Endothelial cell of umbilical vein (primary cell): Measurements from ENCODE around the gene CPOX. TPM values are rescaled to one million over a fixed set of nuclear protein-coding genes. Genes with fewer than 3 reads are reported as not detected.

Source experiments
- BruUV-seq: library from RNA; stranded (reverse); fragments of 400-500 nt; replicated peaks from 2 replicates; lab custom pipeline; 2021; lab: Mats Ljungman, UMichigan
- CTCF ChIA-PET: fragments of 300-600, 350-600 bp; sonication (Branson Sonifier 250); formaldehyde crosslinking; loops from one replicate; lab custom pipeline; 2021; ENCODE audit warnings: antibody characterized with exemption, inconsistent platforms; lab: Charles Lee
- POLR2A ChIA-PET: fragments of 300-600, 350-600 bp; sonication (Branson Sonifier 250); formaldehyde crosslinking; loops from one replicate; lab custom pipeline; 2021; ENCODE audit warnings: antibody characterized with exemption, inconsistent platforms; lab: Charles Lee
- DNase-seq: peaks from one replicate; pipeline ENCODE4 v3.0.0-alpha.2; 2011; ENCODE audit warnings: low read depth, low spot score
- FAIRE-seq: peaks from 2 replicates; lab custom pipeline; 2011; peaks lifted over from hg19 to GRCh38; lab: Jason Lieb, UNC
- H2AFZ ChIP-seq: 2 replicates; pipeline ENCODE4 v1.6.0; 2012; ENCODE audit warnings: low read depth, low read length, control low read depth, inconsistent platforms
- H3K27ac ChIP-seq: 2 replicates; pipeline ENCODE4 v1.5.1; 2011; ENCODE audit warnings: low read depth, mild to moderate bottlenecking, control low read depth, low read length, moderate library complexity; ENCODE audit not compliant: insufficient read depth
- H3K27me3 ChIP-seq, 2 experiments: 2 replicates each; pipeline versions ENCODE4 v1.6.0 to v1.6.1; 2011; ENCODE audit warnings: low read length in 2 of 2, mixed read lengths in 1 of 2; ENCODE audit not compliant: control insufficient read depth in 2 of 2, insufficient read depth in 2 of 2
- H3K36me3 ChIP-seq, 2 experiments: 2 replicates in 1 of 2; 3 replicates in 1 of 2; pipeline ENCODE4 v1.5.1; 2011; ENCODE audit warnings: low read length in 2 of 2, mild to moderate bottlenecking in 1 of 2, moderate library complexity in 1 of 2; ENCODE audit not compliant: control insufficient read depth in 2 of 2, insufficient read depth in 2 of 2; ENCODE audit errors: extremely low read depth in 1 of 2
- H3K4me1 ChIP-seq: 3 replicates; pipeline ENCODE4 v1.5.1; 2011; ENCODE audit warnings: mild to moderate bottlenecking, low read length; ENCODE audit not compliant: control insufficient read depth, insufficient read depth; ENCODE audit errors: extremely low read depth
- H3K4me2 ChIP-seq: 2 replicates; pipeline ENCODE4 v1.6.1; 2011; ENCODE audit warnings: low read length, control low read depth, mixed read lengths; ENCODE audit not compliant: insufficient read depth
- H3K4me3 ChIP-seq, 3 experiments: fragments of 200-600 bp in 1 of 3; sonication (generic), shearing (Covaris generic) in 1 of 3; replicated peaks in 1 of 3; 2 replicates each; pipeline ENCODE4 v1.5.1; 2011 to 2016; ENCODE audit warnings: control low read depth in 3 of 3, low read length in 3 of 3, mild to moderate bottlenecking in 2 of 3, inconsistent platforms in 1 of 3, low read depth in 1 of 3, moderate library complexity in 1 of 3; ENCODE audit not compliant: insufficient read depth in 1 of 3
- H3K79me2 ChIP-seq: 2 replicates; pipeline ENCODE4 v1.6.0; 2012; ENCODE audit warnings: low read length, inconsistent platforms; ENCODE audit not compliant: control insufficient read depth, insufficient read depth
- H3K9ac ChIP-seq: replicated peaks from 2 replicates; pipeline ENCODE3; 2011; ENCODE audit warnings: low read length, control low read depth; ENCODE audit not compliant: insufficient read depth; ENCODE audit errors: extremely low read depth
- H3K9me1 ChIP-seq: replicated peaks from 3 replicates; pipeline ENCODE4 v1.6.0; 2011; ENCODE audit warnings: mild to moderate bottlenecking, low read length; ENCODE audit not compliant: control insufficient read depth, insufficient read depth; ENCODE audit errors: extremely low read depth
- H3K9me3 ChIP-seq: replicated peaks from 2 replicates; pipeline ENCODE4 v1.5.1; 2012; ENCODE audit warnings: low read length, inconsistent platforms; ENCODE audit not compliant: control insufficient read depth, insufficient read depth
- H4K20me1 ChIP-seq: replicated peaks from 2 replicates; pipeline ENCODE3; 2011; ENCODE audit warnings: mild to moderate bottlenecking, low read length; ENCODE audit not compliant: control insufficient read depth, insufficient read depth; ENCODE audit errors: extremely low read depth
- CTCF ChIP-seq, 2 donors: IDR thresholded peaks; 1 replicate in 1 of 2; 2 replicates in 1 of 2; pipeline ENCODE4 v1.5.1; 2011; ENCODE audit warnings: low read length in 2 of 2, mild to moderate bottlenecking in 2 of 2, moderate library complexity in 2 of 2, control low read depth in 1 of 2, inconsistent platforms in 1 of 2, low read depth in 1 of 2; ENCODE audit not compliant: insufficient read depth in 1 of 2; ENCODE audit errors: extremely low read depth in 1 of 2
- EZH2 ChIP-seq: IDR thresholded peaks from 2 replicates; pipeline ENCODE4 v1.6.1; 2012; ENCODE audit warnings: borderline replicate concordance, low read depth, mild to moderate bottlenecking, moderate library complexity, low read length, inconsistent platforms; ENCODE audit not compliant: severe bottlenecking
- FOS ChIP-seq: IDR thresholded peaks from 2 replicates; pipeline ENCODE4 v1.6.1; 2011; ENCODE audit warnings: mild to moderate bottlenecking, low read length, moderate library complexity, borderline replicate concordance; ENCODE audit not compliant: insufficient read depth
- GATA2 ChIP-seq: IDR thresholded peaks from 2 replicates; pipeline ENCODE4 v1.7.0; 2011; ENCODE audit warnings: low read depth, mild to moderate bottlenecking, moderate library complexity, mixed read lengths, low read length; ENCODE audit not compliant: insufficient read length, insufficient read depth
- JUN ChIP-seq: IDR thresholded peaks from 2 replicates; pipeline ENCODE4 v1.6.1; 2011; ENCODE audit warnings: borderline replicate concordance, low read depth; ENCODE audit not compliant: insufficient read length, insufficient read depth
- MAX ChIP-seq: IDR thresholded peaks from 2 replicates; pipeline ENCODE4 v1.6.1; 2011; ENCODE audit not compliant: insufficient read depth, insufficient read length
- MYC ChIP-seq: IDR thresholded peaks from one replicate; pipeline ENCODE4 v1.6.1; 2011; ENCODE audit warnings: mild to moderate bottlenecking, low read depth, low read length
- POLR2A ChIP-seq: IDR thresholded peaks from 2 replicates; pipeline ENCODE4 v1.6.1; 2012; ENCODE audit warnings: low read depth, mild to moderate bottlenecking, control low read depth, low read length
- POLR2AphosphoS5 ChIP-seq: IDR thresholded peaks from 2 replicates; pipeline ENCODE4 v1.6.1; 2012; ENCODE audit warnings: low read depth, mild to moderate bottlenecking, control low read depth, low read length, moderate library complexity; ENCODE audit not compliant: insufficient read depth
- dilution Hi-C: fragments of 300-500 bp; cut with MboI; formaldehyde crosslinking; loops from one replicate; pipeline ENCODE4 v1.15.0; 2019; ENCODE audit warnings: low sequenced_read_pairs; ENCODE audit not compliant: extremely low pct_ligation_motif_present
- intact Hi-C: fragments of 100-400 bp; cut with micrococcal nuclease; formaldehyde crosslinking; loops from one replicate; pipeline ENCODE4 v1.10.0; 2022
- polyA plus RNA-seq, 4 experiments: library from polyadenylated mRNA; depleted of rRNA in 3 of 4; stranded (reverse) in 3 of 4; unstranded in 1 of 4; fragments of >200 nt; gene quantifications; 2 replicates each; pipeline versions ENCODE4 v1.2.1 to v1.2.3, GENCODE V29; 2011 to 2012; ENCODE audit warnings: missing spikeins in 1 of 4
- total RNA-seq: library from RNA; stranded (reverse); gene quantifications from 2 replicates; pipeline ENCODE4 v1.2.3, GENCODE V29; 2021

CPOX gene
- total and polyA plus RNA-seq, 2 donors (not counting 3 experiments of a cell fraction or from before 2014, with no cell fraction given), result 12.3 to 24.5 TPM

GRCh38 chr3:98553753-98554152 is 39.7 kb downstream of the CPOX start:
- intact Hi-C loops (no loop called here), dilution Hi-C loops (no loop called here)
- Histone ChIP-seq H4K20me1 (no peaks in the 10 kb centered on the region), H3K9ac (no peak overlapping the region), H3K27me3 (peaks cover 30 to 60% of the 10 kb centered on the region in 2 experiments), H3K36me3 (no peaks in the 10 kb centered on the region), H3K4me1 (no peaks in the 10 kb centered on the region), H3K79me2 (no peaks in the 10 kb centered on the region), H3K9me3 (no peaks in the 10 kb centered on the region), H3K9me1 (no peaks in the 10 kb centered on the region), H3K27ac (no peak overlapping the region), H2AFZ (no peak overlapping the region), H3K4me3 (no peak overlapping the region), H3K4me2 (no peak overlapping the region)
- CTCF ChIA-PET, result no interaction called here
- TF ChIP-seq EZH2 (no peak), POLR2A (no peak), POLR2AphosphoS5 (no peak), CTCF (IDR thresholded peaks at IDR 0.05; ENCODE audit: extremely low read depth in 1 of 2, insufficient read depth in 1 of 2, low read depth in 1 of 2, low read length in 2 of 2) (no peak), JUN (no peak), MYC (no peak), GATA2 (no peak), FOS (no peak), MAX (no peak)
- POLR2A ChIA-PET, result no interaction called here
- FAIRE-seq, result no peak
- no TSS peak for BruUV-seq
- DNase-seq, result no peak
